Activated naive CD8-positive, alpha-beta T cell treated with anti-CD3 and anti-CD28 coated beads, Interleukin-2, amount 10 ng/mL, durations not matched to agents 7 days and 5 days (primary cell): ENCODE results near the gene PSME1. TPM values are rescaled to one million over a fixed set of nuclear protein-coding genes. Genes with fewer than 3 reads are reported as not detected.
A peak's percentile ranks its signal among the peaks of the same experiment; 100 is the strongest.

Experiments used
- ATAC-seq: fragments of 150-1000 bp; cut with Tn5 transposase; one replicate; pipeline ENCODE4 v1.10.0; 2021; ENCODE audit warnings: low read depth, moderate library complexity
- POLR2A ChIA-PET: fragments of 350-600 bp; sonication (Branson Sonifier 250); formaldehyde crosslinking; loops from one replicate; lab custom pipeline; 2021; ENCODE audit warnings: antibody characterized with exemption; lab: Charles Lee
- DNase-seq: peaks from one replicate; pipeline ENCODE4 v3.0.0; 2021
- H3K27ac Mint-ChIP-seq: one replicate; pipeline ENCODE4 v1.8.0; 2022; ENCODE audit warnings: mild to moderate bottlenecking, mixed read lengths
- H3K27me3 Mint-ChIP-seq: one replicate; pipeline ENCODE4 v1.8.0; 2022; ENCODE audit warnings: mild to moderate bottlenecking, moderate library complexity, mixed read lengths
- H3K36me3 Mint-ChIP-seq: one replicate; pipeline ENCODE4 v1.8.0; 2021; ENCODE audit warnings: mild to moderate bottlenecking, mixed read lengths
- H3K4me1 Mint-ChIP-seq: one replicate; pipeline ENCODE4 v1.8.0; 2021; ENCODE audit warnings: mixed read lengths
- H3K4me3 Mint-ChIP-seq: one replicate; pipeline ENCODE4 v1.8.0; 2022; ENCODE audit warnings: mild to moderate bottlenecking, moderate library complexity, mixed read lengths
- H3K9me3 Mint-ChIP-seq: one replicate; pipeline ENCODE4 v1.8.0; 2021; ENCODE audit warnings: mixed read lengths
- total RNA-seq, 2 experiments: library from RNA; stranded (reverse); gene quantifications; one replicate each; pipeline ENCODE4 v1.2.3, GENCODE V29; 2021

PSME1 gene
- total RNA-seq, 2 experiments from 2014 or later = 430 to 443 TPM

- Mint-ChIP-seq H3K36me3 (peaks cover 5% of the 10 kb centered on the region), H3K4me3 (no peak overlapping the region), H3K27ac (no peak overlapping the region)
These were observed 25.9 kb upstream of the PSME1 start for GRCh38 chr14:24110060-24110459.

GRCh38 chr14:24110523-24110922, 25.5 kb upstream of the PSME1 start:
- POLR2A ChIA-PET = interaction anchor here (1.0 to 7.0 kb wide), 9 partner anchors 17 to 78 kb away, joined by 3 to 116 read pairs (median 17); partner anchors contain the start of genes EMC9, IPO4, IRF9 and PCK2
- Mint-ChIP-seq H3K9me3 (no peaks in the 10 kb centered on the region), H3K4me3 (no peak overlapping the region), H3K4me1 (peaks cover 31% of the 10 kb centered on the region), H3K36me3 (peaks cover 7% of the 10 kb centered on the region), H3K27me3 (no peaks in the 10 kb centered on the region), H3K27ac (no peak overlapping the region)
- ATAC-seq (no peak), DNase-seq (no peak)

More at GRCh38 chr14:24110060-24110459, 25.9 kb upstream of the PSME1 start:
- Mint-ChIP-seq H3K4me1 (peaks cover 31% of the 10 kb centered on the region), H3K9me3 (no peaks in the 10 kb centered on the region), H3K27me3 (no peaks in the 10 kb centered on the region)
- DNase-seq (no peak), ATAC-seq (no peak)
- POLR2A ChIA-PET = interaction anchor here (0.7 to 7.0 kb wide), 11 partner anchors 16 to 86 kb away, joined by 3 to 116 read pairs (median 6); partner anchors contain the start of genes EMC9, IPO4, IRF9 and PCK2

GRCh38 chr14:24113379-24113800, 22.6 kb upstream of the PSME1 start:
- DNase-seq (no peak), ATAC-seq (no peak)
- peaks cover 23% of the 10 kb centered on the region for H3K36me3 Mint-ChIP-seq
- peaks cover 30% of the 10 kb centered on the region for H3K4me1 Mint-ChIP-seq
- no peaks in the 10 kb centered on the region for H3K9me3 Mint-ChIP-seq
- H3K4me3 Mint-ChIP-seq = peak overlapping the region; percentile 99
- H3K27ac Mint-ChIP-seq = peak overlapping the region; percentile 99
- POLR2A ChIA-PET = interaction anchor here (1.0 to 8.3 kb wide), 23 partner anchors 10 to 219 kb away, joined by 3 to 176 read pairs (median 7); partner anchors contain the start of genes CARMIL3, CHMP4A, DHRS1 and DHRS4L2
- no peaks in the 10 kb centered on the region for H3K27me3 Mint-ChIP-seq

- POLR2A ChIA-PET = interaction anchor here (0.8 to 8.3 kb wide), 36 partner anchors 10 to 317 kb away, joined by 3 to 176 read pairs (median 6); partner anchors contain the start of genes CARMIL3, CHMP4A, DHRS1 and DHRS4L2
- Mint-ChIP-seq H3K27me3 (no peaks in the 10 kb centered on the region), H3K4me3 (peak overlapping the region; percentile 99), H3K9me3 (no peaks in the 10 kb centered on the region), H3K4me1 (peaks cover 28% of the 10 kb centered on the region), H3K27ac (peak overlapping the region; percentile 99), H3K36me3 (peaks cover 29% of the 10 kb centered on the region)
- peak; percentile 83 for DNase-seq
- ATAC-seq = peak; percentile 31
These were observed 22.0 kb upstream of the PSME1 start for GRCh38 chr14:24113801-24114531.

- POLR2A ChIA-PET = interaction anchor here (0.7 to 8.3 kb wide), 38 partner anchors 11 to 812 kb away, joined by 3 to 176 read pairs (median 6); partner anchors contain the start of genes CARMIL3, CHMP4A, DHRS1 and DHRS4L2
- peak; percentile 99 for DNase-seq
- Mint-ChIP-seq H3K4me1 (peaks cover 24% of the 10 kb centered on the region), H3K27me3 (no peaks in the 10 kb centered on the region), H3K9me3 (no peaks in the 10 kb centered on the region), H3K4me3 (peak within 1 kb of the TSS; percentile 99), H3K36me3 (peaks cover 29% of the 10 kb centered on the region), H3K27ac (peak within 1 kb of the TSS; percentile 99)
- peak; percentile 89 for ATAC-seq
These were observed 21.2 kb upstream of the PSME1 start, which contains the start of the genes DCAF11 and NRL for GRCh38 chr14:24114532-24115421. DCAF11 (plus strand) TSS chr14:24114777; CDS start chr14:24115595, 818 bp downstream. NRL (minus strand) TSS chr14:24114949; CDS start chr14:24082848, 32,101 bp downstream.

- Mint-ChIP-seq H3K9me3 (no peaks in the 10 kb centered on the region), H3K4me1 (peaks cover 23% of the 10 kb centered on the region), H3K27me3 (no peaks in the 10 kb centered on the region), H3K4me3 (peak overlapping the region; percentile 99), H3K27ac (peak overlapping the region; percentile 99), H3K36me3 (peaks cover 29% of the 10 kb centered on the region)
- POLR2A ChIA-PET = interaction anchor here (1.0 to 8.3 kb wide), 17 partner anchors 10 to 795 kb away, joined by 3 to 176 read pairs (median 10); partner anchors contain the start of genes CHMP4A, EMC9, FITM1 and IRF9
- ATAC-seq (no peak), DNase-seq (no peak)
These were observed 20.4 kb upstream of the PSME1 start for GRCh38 chr14:24115422-24116127.

- Mint-ChIP-seq H3K27me3 (no peaks in the 10 kb centered on the region), H3K36me3 (peaks cover 30% of the 10 kb centered on the region), H3K27ac (peak overlapping the region; percentile 99), H3K4me3 (peak overlapping the region; percentile 99), H3K4me1 (peaks cover 19% of the 10 kb centered on the region), H3K9me3 (no peaks in the 10 kb centered on the region)
- POLR2A ChIA-PET = interaction anchor here (0.6 to 8.3 kb wide), 9 partner anchors 9 to 244 kb away, joined by 3 to 176 read pairs (median 51); partner anchors contain the start of genes EMC9, FITM1, IRF9 and PCK2
- DNase-seq (no peak), ATAC-seq (no peak)
These were observed 19.7 kb upstream of the PSME1 start for GRCh38 chr14:24116128-24116814.

GRCh38 chr14:24117179-24117578, 18.8 kb upstream of the PSME1 start:
- Mint-ChIP-seq H3K4me1 (peaks cover 19% of the 10 kb centered on the region), H3K27ac (no peak overlapping the region), H3K36me3 (peaks cover 32% of the 10 kb centered on the region), H3K27me3 (no peaks in the 10 kb centered on the region), H3K9me3 (no peaks in the 10 kb centered on the region), H3K4me3 (no peak overlapping the region)
- ATAC-seq = no peak
- POLR2A ChIA-PET = interaction anchor here (0.8 to 8.3 kb wide), 6 partner anchors 8 to 44 kb away, joined by 3 to 176 read pairs (median 77); partner anchors contain the start of genes EMC9, FITM1, IRF9 and PCK2
- no peak for DNase-seq

GRCh38 chr14:24119691-24120090, 16.3 kb upstream of the PSME1 start:
- POLR2A ChIA-PET = interaction anchor here (0.9 to 8.3 kb wide), 2 partner anchors 18 to 111 kb away, joined by 4 to 176 read pairs; partner anchors contain the start of genes EMC9 and PSME1
- no peak overlapping the region for H3K4me3 Mint-ChIP-seq
- H3K9me3 Mint-ChIP-seq = no peaks in the 10 kb centered on the region
- DNase-seq (no peak), ATAC-seq (no peak)
- H3K27me3 Mint-ChIP-seq = no peaks in the 10 kb centered on the region
- H3K4me1 Mint-ChIP-seq = peaks cover 19% of the 10 kb centered on the region
- H3K27ac Mint-ChIP-seq = no peak overlapping the region
- H3K36me3 Mint-ChIP-seq = peaks cover 45% of the 10 kb centered on the region

- peaks cover 14% of the 10 kb centered on the region for H3K4me1 Mint-ChIP-seq
- POLR2A ChIA-PET = interaction anchor here (5.8 to 8.3 kb wide), 2 partner anchors 15 to 17 kb away, joined by 29 to 176 read pairs; partner anchors contain the start of genes EMC9 and PSME1
- DNase-seq = no peak
- no peaks in the 10 kb centered on the region for H3K27me3 Mint-ChIP-seq
- no peak overlapping the region for H3K27ac Mint-ChIP-seq
- H3K4me3 Mint-ChIP-seq = no peak overlapping the region
- H3K36me3 Mint-ChIP-seq = peaks cover 39% of the 10 kb centered on the region
- H3K9me3 Mint-ChIP-seq = no peaks in the 10 kb centered on the region
- ATAC-seq = no peak
These were observed 14.8 kb upstream of the PSME1 start for GRCh38 chr14:24121210-24121609.

- H3K4me3 Mint-ChIP-seq = no peak overlapping the region
- no peaks in the 10 kb centered on the region for H3K27me3 Mint-ChIP-seq
- peaks cover 32% of the 10 kb centered on the region for H3K36me3 Mint-ChIP-seq
- peaks cover 9% of the 10 kb centered on the region for H3K4me1 Mint-ChIP-seq
- POLR2A ChIA-PET = interaction anchor here (0.9 to 5.8 kb wide), 3 partner anchors 9 to 19 kb away, joined by 3 to 29 read pairs (median 3); partner anchors contain the start of genes EMC9 and PSME1
- H3K9me3 Mint-ChIP-seq = no peaks in the 10 kb centered on the region
- DNase-seq (no peak), ATAC-seq (no peak)
- H3K27ac Mint-ChIP-seq = no peak overlapping the region
These were observed 13.6 kb upstream of the PSME1 start for GRCh38 chr14:24122416-24122815.
